ENCODE results near the gene MYO3B.

DNA sequence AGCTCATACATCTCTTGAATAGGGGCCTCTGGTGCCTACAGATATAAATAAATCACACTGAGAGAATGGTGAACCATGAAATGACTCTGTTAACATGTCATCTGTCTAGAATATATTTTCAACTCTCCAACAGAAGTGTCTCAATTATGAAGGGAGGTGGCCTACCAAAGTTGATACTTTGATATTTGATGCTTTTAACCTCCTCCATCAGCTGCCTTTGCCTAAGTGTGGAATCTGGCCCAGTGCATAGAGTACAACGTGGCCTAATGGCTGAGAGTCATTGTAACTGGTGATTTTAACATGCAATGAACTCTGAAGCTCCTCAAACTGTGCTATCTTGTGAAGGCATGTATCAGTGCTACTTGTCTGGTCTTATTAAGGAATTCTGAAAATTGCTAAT, 93.4 kb downstream of the MYO3B start:
- TF ChIP-seq FOXK2 (IDR thresholded peaks at IDR 0.05), result no peak
- TF ChIP-seq ZNF384 (IDR thresholded peaks at IDR 0.05), result no peak
- no peak for TF ChIP-seq FOXM1 (IDR thresholded peaks at IDR 0.05; ENCODE audit: borderline replicate concordance)
- no peak for TF ChIP-seq BHLHE40 (IDR thresholded peaks at IDR 0.05; ENCODE audit: borderline replicate concordance)
